Muscle of back (tissue), 11 donors: ENCODE results near the gene ZFAND6. TPM values are rescaled to one million over a fixed set of nuclear protein-coding genes. Genes with fewer than 3 reads are reported as not detected.
"Not testable (repeated sequence)": the region's sequence is repeated elsewhere in the genome, so short reads cannot be mapped to it uniquely, and the experiment has no call there.

Experiments used
- DNase-seq, 3 donors: peaks; one replicate each; pipeline versions ENCODE4 v3.0.0 to v3.0.0-alpha.2; 2013
- polyA plus RNA-seq, 10 donors: library from polyadenylated mRNA; unstranded; fragments of 120-200 nt; gene quantifications; one replicate each; pipeline ENCODE4 v1.2.1, GENCODE V29; 2013; ENCODE audit not compliant: insufficient read length in 10 of 10

The ZFAND6 gene
- polyA plus RNA-seq, 10 donors, result 88.5 to 118 (median 108) TPM

DNA sequence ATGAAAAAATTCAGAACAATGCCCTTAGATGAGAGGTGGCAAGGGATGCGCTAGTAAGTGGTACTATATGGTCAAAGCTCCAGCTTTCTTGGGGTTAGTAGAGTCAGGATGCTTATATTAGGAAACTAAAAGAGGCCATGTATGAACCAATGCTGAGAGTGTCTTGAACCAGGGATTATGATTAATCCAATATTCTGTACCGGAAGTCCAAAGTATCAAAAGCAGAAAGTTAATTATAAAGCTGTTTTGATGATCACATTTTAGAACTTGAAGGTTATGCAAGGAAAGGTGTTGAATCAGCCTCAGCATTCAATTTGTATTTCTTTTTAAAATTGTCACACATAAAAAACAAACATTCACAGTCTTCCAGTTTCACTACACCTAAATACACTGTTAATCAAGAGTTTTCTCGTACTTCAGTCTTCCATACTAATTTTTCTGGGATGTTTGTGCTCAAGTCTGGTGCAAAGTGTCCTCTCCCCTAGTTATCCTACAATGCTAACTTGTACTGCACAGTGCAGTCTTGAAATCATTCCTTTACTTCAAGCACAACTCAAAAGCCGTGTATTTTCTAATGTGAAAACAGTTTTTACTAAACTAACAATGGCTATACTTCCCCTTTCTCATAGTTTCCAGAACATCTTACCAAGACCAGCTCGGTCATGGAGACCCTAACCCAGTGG lies 82.6 kb downstream of the ZFAND6 start:
- no peak for DNase-seq

- DNase-seq, result no peak
Measured at GRCh38 chr15:80142646-80143045, 83.2 kb downstream of the ZFAND6 start.

DNA sequence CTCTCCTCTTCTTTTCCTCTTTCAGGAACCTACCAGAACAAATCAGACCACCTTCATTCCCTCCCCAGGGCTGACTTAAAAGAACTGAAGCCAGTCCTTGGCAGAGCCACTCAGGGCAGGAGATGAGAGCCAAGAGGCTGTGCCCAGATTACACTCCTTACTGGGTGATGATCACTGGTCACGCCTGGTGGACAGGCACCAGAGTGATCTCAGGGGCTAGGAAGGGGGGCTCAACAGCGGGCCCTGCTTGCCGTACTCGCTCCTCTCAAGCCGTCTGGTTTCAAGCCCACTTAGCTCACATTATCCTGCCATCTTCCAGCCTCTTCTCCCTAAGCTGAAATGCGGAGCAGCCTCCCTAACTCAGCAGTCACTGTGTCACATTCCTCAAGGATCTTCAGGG lies 91.7 kb downstream of the ZFAND6 start:
- no peak for DNase-seq

DNA sequence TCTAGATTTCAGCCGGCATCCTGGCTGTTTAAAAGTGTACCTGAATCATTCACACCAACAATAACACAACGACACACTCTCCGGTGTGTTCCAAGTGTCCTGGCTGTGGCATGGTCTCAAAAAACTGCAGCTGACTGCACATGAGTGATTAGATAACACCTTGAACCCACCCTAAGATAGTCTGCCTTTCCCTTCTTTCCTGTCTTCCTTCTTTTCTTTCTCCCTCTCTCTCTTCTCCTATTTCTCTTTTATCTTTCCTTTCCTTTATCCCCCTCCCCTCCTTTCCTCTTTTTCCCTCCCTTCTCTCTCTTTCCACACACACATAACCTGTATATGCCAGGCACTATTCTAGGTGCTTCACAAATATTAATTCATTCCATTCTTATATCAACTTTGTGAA lies 92.1 kb downstream of the ZFAND6 start:
- DNase-seq, result no peak

DNA sequence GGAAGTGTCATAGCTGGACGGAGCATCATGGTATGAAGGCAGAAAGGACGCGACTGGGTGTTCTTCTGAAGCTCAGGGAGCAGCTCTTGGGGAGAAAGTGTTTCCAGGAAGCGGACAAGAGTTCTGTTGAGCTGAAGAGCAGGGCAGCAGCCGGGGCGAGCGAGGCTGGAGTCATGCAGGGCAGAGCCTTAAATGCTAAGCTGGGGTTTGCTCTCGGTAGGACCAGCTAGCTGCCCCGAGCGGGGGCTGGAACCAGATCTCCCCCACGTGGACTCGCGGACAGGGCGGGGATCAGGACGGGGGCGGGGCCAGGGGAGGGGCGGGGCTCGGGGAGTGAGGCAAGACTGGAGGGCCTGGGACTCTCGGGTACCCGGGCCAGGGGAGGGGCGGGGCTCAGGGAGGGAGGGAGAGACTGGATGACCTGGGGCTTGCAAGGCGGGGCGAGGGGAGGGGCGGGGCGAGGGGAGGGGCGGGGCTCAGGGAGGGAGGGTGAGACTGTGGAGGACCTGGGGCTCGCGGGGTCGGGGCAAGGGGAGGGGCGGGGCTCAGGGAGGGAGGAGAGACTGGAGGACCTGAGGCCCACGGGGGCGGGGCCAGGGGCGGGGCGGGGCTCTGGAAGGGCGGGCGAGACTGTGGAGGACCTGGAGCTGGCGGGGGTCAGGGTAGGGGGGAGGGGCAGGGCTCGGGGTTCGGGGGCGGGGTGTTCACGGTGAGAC lies 92.9 kb downstream of the ZFAND6 start:
- peak; percentile 91 to 92 (median 92) for DNase-seq

GRCh38 chr15:80152896-80153876 lies 93.7 kb downstream of the ZFAND6 start, which contains the start of gene FAH:
Gene FAH, plus strand, starts transcription at chr15:80152999. Its CDS starts 56 bp downstream, at chr15:80153055.
- peak in 2 of 3 donors; percentile 19 to 86 for DNase-seq

DNA sequence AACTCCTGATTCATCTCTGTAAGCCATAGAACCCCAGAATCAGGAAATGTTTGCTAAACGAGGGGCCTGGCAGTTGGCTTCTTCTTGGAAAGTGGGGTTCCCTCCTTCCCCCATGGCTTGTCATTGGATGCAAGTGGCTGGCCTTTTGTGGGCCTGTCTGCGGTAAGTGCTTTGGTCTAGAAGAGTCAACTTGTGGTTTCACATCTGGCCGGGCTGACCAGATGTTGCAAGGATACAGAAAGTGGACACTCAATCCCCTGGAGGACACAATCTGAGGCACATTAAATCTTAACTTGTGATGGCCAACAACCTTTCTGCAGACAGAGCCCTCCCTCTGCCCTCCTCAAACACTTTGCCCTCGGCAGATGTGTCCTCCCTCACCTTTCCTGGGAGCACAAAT lies 94.4 kb downstream of the ZFAND6 start:
- DNase-seq, result no peak

- DNase-seq, result no peak
Measured at GRCh38 chr15:80154336-80154735, 94.9 kb downstream of the ZFAND6 start.

GRCh38 chr15:80155001-80155377 lies 95.5 kb downstream of the ZFAND6 start:
- no peak for DNase-seq

GRCh38 chr15:80155378-80156175 lies 96.1 kb downstream of the ZFAND6 start:
- not testable (repeated sequence) for DNase-seq

DNA sequence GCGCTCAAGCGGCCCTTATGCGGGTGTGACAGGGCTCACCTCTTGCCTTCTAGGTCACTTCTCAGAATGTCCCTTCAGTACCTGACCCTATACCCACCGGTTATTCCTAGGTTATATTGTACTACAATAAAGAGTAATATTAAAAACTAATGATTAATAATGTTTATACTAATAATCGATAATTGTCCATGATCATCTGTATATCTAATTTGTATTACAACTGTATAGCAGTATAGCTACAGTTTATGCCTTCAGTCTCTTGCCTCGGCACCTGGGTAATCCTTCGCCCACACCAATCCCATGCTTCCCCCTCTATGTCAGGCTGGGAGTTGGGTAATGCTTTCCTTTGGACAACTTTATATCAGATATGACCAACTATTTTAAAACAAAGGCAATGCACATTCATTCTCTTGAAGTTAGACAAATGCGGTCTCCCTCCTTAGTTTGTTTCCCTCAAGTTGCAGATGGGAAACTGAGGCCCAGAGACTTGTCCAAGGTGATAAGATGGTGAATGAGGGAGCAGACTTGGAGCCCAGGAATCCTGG lies 96.8 kb downstream of the ZFAND6 start:
- DNase-seq, result no peak

DNA sequence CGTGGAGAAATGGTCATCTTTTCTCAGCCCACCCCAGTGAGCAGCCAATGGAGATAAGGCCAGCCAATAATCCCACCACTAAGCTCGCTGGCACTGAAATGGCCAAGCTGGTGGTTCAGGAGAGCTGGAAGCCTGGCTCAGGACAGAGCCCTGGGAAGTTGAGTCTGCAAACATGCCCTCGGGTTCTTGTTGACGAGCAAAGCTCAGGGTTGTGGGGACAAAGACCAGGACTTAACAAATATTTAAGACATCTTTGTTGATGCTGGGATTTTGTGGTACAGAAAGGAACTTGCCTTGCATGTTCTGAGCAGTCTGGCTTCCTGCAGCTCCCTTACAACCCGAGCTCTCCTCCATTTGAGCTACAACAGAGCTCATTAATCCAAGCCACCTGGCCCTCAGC lies 97.7 kb downstream of the ZFAND6 start:
- no peak for DNase-seq

- DNase-seq, result no peak
Measured at GRCh38 chr15:80159301-80159700, 99.8 kb downstream of the ZFAND6 start.

DNA sequence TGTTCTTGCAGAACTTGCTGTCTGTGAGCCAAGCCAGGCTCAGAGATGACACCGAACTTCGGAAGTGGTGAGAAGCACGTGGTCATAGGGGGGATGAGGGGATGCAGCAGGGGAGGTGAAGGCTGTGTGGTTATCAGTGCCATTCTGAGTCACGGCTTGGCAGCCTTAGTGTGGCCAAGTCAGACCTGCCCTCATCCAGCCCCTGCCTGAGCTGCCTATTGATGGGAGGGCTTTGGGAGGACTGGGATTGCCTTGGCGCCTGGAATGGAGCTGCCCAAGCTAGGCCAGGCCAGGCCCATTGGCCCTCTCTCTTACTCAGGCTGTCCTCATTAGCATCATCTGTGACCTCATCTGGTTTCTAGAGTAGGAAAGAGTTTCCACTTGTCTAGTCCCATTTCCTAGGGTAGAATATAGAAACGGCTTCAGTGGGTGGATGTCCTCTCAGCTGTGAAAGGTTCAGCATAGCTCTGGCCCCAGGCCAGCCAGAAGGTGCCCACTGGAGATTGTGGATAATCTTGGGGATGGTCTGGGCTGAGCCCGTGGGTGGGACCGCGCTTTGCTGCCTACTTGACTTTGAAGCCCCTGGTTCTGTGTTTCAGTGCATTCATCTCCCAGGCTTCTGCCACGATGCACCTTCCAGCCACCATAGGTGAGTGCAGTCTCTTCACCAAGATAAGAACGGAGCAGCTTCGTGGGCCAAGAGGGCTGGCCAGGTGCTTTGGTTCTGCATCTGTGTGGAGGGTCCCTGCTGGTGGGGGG lies 100.5 kb downstream of the ZFAND6 start:
- DNase-seq, result no peak

DNA sequence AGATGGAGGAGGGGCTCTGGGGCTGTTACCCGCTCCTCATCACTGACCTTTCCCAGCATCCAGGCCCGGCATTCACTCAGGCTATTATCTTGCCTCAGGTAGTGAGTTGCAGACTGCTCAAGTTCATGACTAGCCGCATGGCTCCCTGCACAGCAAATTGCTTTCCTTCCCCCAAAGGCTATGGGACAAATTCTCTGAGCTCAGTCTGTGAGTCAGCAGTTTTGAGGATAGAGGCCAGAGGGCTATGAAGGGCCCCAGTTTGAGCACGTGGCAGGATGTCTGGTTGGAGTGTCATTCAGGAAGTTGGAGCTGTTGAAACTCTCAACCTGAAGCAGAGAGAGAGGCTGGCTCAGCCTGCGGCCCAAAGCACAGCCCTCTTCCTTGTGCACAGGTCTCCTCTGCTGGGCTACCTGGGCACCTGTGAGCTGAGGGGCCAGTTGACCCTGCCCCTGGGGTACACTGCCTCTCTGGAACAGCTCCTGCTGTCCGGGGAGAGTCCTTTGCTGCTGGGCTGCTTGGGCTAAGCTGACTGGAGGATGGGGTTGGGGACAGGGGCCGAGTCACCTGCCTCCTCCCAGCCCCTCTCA lies 101.2 kb downstream of the ZFAND6 start:
- peak; percentile 19 to 87 (median 54) for DNase-seq

GRCh38 chr15:80161468-80162016 lies 102.1 kb downstream of the ZFAND6 start:
- DNase-seq, result no peak

GRCh38 chr15:80162059-80162554 lies 102.6 kb downstream of the ZFAND6 start:
- DNase-seq, result peak in 1 of 3 donors; percentile 23

DNA sequence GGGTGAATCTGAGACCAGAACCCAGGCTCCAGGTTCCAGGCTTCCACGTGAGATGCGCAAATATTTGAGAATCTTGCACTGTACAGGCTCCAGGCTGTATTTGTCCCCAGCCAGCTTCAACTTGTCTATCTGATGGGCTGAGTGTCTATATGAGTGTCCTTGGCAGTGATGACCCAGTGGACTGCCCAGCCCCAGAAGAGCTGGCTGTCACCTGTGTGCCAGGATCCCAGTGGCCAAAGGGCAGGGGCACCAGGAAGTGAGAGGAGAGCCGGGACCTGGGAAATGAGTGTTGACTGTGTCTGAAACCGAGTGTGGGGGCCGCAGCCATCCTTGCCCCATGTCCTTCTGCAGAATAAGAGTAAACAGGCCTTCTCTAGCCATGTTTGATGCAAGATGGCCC lies 103.7 kb downstream of the ZFAND6 start:
- no peak for DNase-seq

DNA sequence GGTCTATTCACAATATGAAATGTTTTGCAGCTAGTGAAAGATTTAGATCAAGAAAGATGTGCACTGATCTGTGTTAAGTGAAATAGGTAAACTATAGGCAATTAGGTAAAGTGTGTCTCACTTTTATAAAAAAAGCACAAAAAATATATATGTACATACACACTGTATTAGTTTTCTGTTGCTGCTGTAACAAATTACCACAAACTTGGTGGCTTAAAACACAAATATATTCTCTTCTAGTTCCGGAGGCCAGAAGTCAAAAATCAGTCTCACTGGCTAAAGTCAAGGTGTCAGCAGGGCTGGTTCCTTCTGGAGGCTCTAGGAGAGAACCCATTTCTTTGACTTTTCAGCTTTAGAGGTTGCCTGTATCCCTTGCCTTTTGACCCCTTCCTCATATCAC lies 104.4 kb downstream of the ZFAND6 start:
- DNase-seq, result no peak
